H1 (cell line): ENCODE results near the gene TGFB3. TPM values are rescaled to one million over a fixed set of nuclear protein-coding genes. Genes with fewer than 3 reads are reported as not detected.

Source experiments
- CTCF ChIA-PET: fragments of 300-600 bp; sonication (Branson Sonifier 250); formaldehyde crosslinking; loops from one replicate; lab custom pipeline; 2021; ENCODE audit not compliant: partially characterized antibody; lab: Charles Lee
- POLR2A ChIA-PET: fragments of 300-600 bp; sonication (Branson Sonifier 250); formaldehyde crosslinking; loops from one replicate; lab custom pipeline; 2021; ENCODE audit warnings: inconsistent platforms; ENCODE audit not compliant: partially characterized antibody; lab: Charles Lee
- DNase-seq, 2 experiments: peaks; one replicate each; pipeline versions ENCODE4 v3.0.0 to v3.0.0-alpha.2; 2010 to 2022; ENCODE audit warnings: low spot score in 2 of 2, low read depth in 1 of 2, mixed read lengths in 1 of 2
- FAIRE-seq: peaks from 2 replicates; lab custom pipeline; 2011; peaks lifted over from hg19 to GRCh38; lab: Jason Lieb, UNC
- H2AFZ ChIP-seq: 2 replicates; pipeline ENCODE4 v1.8.1; 2012; ENCODE audit warnings: low read length, inconsistent platforms
- H2AK5ac ChIP-seq: 2 replicates; pipeline ENCODE4 v1.6.1; 2013; ENCODE audit warnings: low read depth, low read length
- H2BK120ac ChIP-seq: replicated peaks from 2 replicates; pipeline ENCODE3; 2013; ENCODE audit warnings: low read depth, low read length, inconsistent platforms
- H2BK12ac ChIP-seq: 2 replicates; pipeline ENCODE4 v1.6.1; 2013; ENCODE audit warnings: low read depth, low read length
- H2BK15ac ChIP-seq: 2 replicates; pipeline ENCODE4 v1.6.1; 2013; ENCODE audit warnings: low read length
- H2BK20ac ChIP-seq: 2 replicates; pipeline ENCODE4 v1.6.1; 2013; ENCODE audit warnings: low read length
- H2BK5ac ChIP-seq: 2 replicates; pipeline ENCODE4 v1.6.1; 2013; ENCODE audit warnings: low read depth, low read length
- H3K14ac ChIP-seq: 2 replicates; pipeline ENCODE4 v1.6.1; 2013; ENCODE audit warnings: inconsistent platforms; ENCODE audit not compliant: insufficient read length
- H3K18ac ChIP-seq: 2 replicates; pipeline ENCODE4 v1.6.1; 2013; ENCODE audit warnings: low read length; ENCODE audit errors: extremely low read depth
- H3K23ac ChIP-seq: 2 replicates; pipeline ENCODE4 v1.6.1; 2013; ENCODE audit warnings: inconsistent platforms; ENCODE audit not compliant: insufficient read length
- H3K23me2 ChIP-seq: 2 replicates; pipeline ENCODE4 v1.6.1; 2013; ENCODE audit warnings: low read depth, low read length
- H3K27ac ChIP-seq: 2 replicates; pipeline ENCODE4 v1.6.1; 2011; ENCODE audit warnings: low read depth, low read length, inconsistent platforms
- H3K27me3 ChIP-seq, 4 experiments: replicated peaks in 1 of 4; 1 replicate in 1 of 4; 2 replicates in 3 of 4; pipeline versions ENCODE4 v1.6.1 to v1.8.1; 2011 to 2013; ENCODE audit warnings: low read length in 3 of 4, mild to moderate bottlenecking in 3 of 4, inconsistent platforms in 2 of 4, mixed read lengths in 2 of 4, moderate library complexity in 1 of 4; ENCODE audit not compliant: control insufficient read depth in 3 of 4, insufficient read depth in 3 of 4; ENCODE audit errors: extremely low read depth in 1 of 4
- H3K36me3 ChIP-seq, 4 experiments: 2 replicates each; pipeline versions ENCODE4 v1.6.1 to v1.8.1; 2011 to 2013; ENCODE audit warnings: mild to moderate bottlenecking in 4 of 4, low read length in 3 of 4, moderate library complexity in 2 of 4, control low read depth in 1 of 4, inconsistent platforms in 1 of 4; ENCODE audit not compliant: insufficient read depth in 4 of 4, control insufficient read depth in 2 of 4
- H3K4ac ChIP-seq: replicated peaks from 2 replicates; pipeline ENCODE3; 2013; ENCODE audit warnings: low read length, low read depth, mixed read lengths, inconsistent platforms; ENCODE audit not compliant: insufficient read length
- H3K4me1 ChIP-seq, 4 experiments: replicated peaks in 1 of 4; 1 replicate in 1 of 4; 2 replicates in 3 of 4; pipeline versions ENCODE4 v1.6.1 to v1.8.1; 2011 to 2013; ENCODE audit warnings: low read length in 3 of 4, inconsistent platforms in 2 of 4, mixed read lengths in 1 of 4; ENCODE audit not compliant: insufficient read depth in 4 of 4, control insufficient read depth in 3 of 4
- H3K4me2 ChIP-seq, 2 experiments: 2 replicates each; pipeline versions ENCODE4 v1.6.1 to v1.8.1; 2011 to 2013; ENCODE audit warnings: low read depth in 2 of 2, low read length in 2 of 2, control low read depth in 1 of 2, inconsistent platforms in 1 of 2, mild to moderate bottlenecking in 1 of 2; ENCODE audit not compliant: insufficient read depth in 1 of 2
- H3K4me3 ChIP-seq, 4 experiments: fragments of 200-600, 300-600 bp in 1 of 4; sonication (generic), shearing (Covaris generic), sonication (Bioruptor Twin) in 1 of 4; 2 replicates each; pipeline versions ENCODE4 v1.5.1 to v1.8.1; 2011 to 2016; ENCODE audit warnings: low read length in 4 of 4, low read depth in 3 of 4, control low read depth in 2 of 4, inconsistent platforms in 2 of 4, mild to moderate bottlenecking in 2 of 4, mixed read lengths in 1 of 4, moderate library complexity in 1 of 4; ENCODE audit not compliant: insufficient read depth in 2 of 4; ENCODE audit errors: extremely low read depth in 1 of 4
- H3K56ac ChIP-seq: replicated peaks from 2 replicates; pipeline ENCODE3; 2013; ENCODE audit warnings: low read depth, mild to moderate bottlenecking, mixed read lengths, low read length, inconsistent platforms; ENCODE audit not compliant: insufficient read length
- H3K79me1 ChIP-seq: 2 replicates; pipeline ENCODE4 v1.6.1; 2013; ENCODE audit warnings: low read depth, low read length, control low read depth
- H3K79me2 ChIP-seq, 2 experiments: 2 replicates each; pipeline versions ENCODE4 v1.6.1 to v1.8.1; 2012 to 2013; ENCODE audit warnings: low read length in 2 of 2, mild to moderate bottlenecking in 2 of 2, inconsistent platforms in 1 of 2; ENCODE audit not compliant: insufficient read depth in 2 of 2, control insufficient read depth in 1 of 2
- H3K9ac ChIP-seq, 4 experiments: replicated peaks in 1 of 4; 1 replicate in 1 of 4; 2 replicates in 3 of 4; pipeline versions ENCODE4 v1.6.1 to v1.8.1; 2011 to 2013; ENCODE audit warnings: low read depth in 3 of 4, low read length in 3 of 4, control low read depth in 2 of 4, mild to moderate bottlenecking in 2 of 4, moderate library complexity in 2 of 4, inconsistent platforms in 1 of 4; ENCODE audit errors: extremely low read depth in 1 of 4
- H3K9me3 ChIP-seq, 2 experiments: 2 replicates each; pipeline versions ENCODE4 v1.6.1 to v1.8.1; 2012 to 2013; ENCODE audit warnings: mild to moderate bottlenecking in 2 of 2, moderate library complexity in 2 of 2, control low read depth in 1 of 2, inconsistent platforms in 1 of 2, low read depth in 1 of 2, low read length in 1 of 2, mixed read lengths in 1 of 2; ENCODE audit not compliant: insufficient read depth in 2 of 2
- H4K20me1 ChIP-seq, 2 experiments: replicated peaks in 1 of 2; 2 replicates each; pipeline versions ENCODE3 to v1.8.1; 2011 to 2013; ENCODE audit warnings: inconsistent platforms in 2 of 2, low read length in 2 of 2, mild to moderate bottlenecking in 1 of 2; ENCODE audit not compliant: insufficient read depth in 2 of 2, control insufficient read depth in 1 of 2
- H4K5ac ChIP-seq: 2 replicates; pipeline ENCODE4 v1.6.1; 2013; ENCODE audit warnings: low read length, low read depth, mixed read lengths, inconsistent platforms; ENCODE audit not compliant: insufficient read length
- H4K8ac ChIP-seq: 2 replicates; pipeline ENCODE4 v1.8.0; 2013; ENCODE audit warnings: mild to moderate bottlenecking, moderate library complexity, low read length, inconsistent platforms; ENCODE audit not compliant: insufficient read depth; ENCODE audit errors: extremely low read depth
- H4K91ac ChIP-seq: replicated peaks from 2 replicates; pipeline ENCODE3; 2013; ENCODE audit warnings: low read length, mixed read lengths, inconsistent platforms; ENCODE audit not compliant: insufficient read length
- ATF3 ChIP-seq: IDR thresholded peaks from 2 replicates; pipeline ENCODE4 v1.6.1; 2011; ENCODE audit warnings: low read depth, mild to moderate bottlenecking, low read length; ENCODE audit not compliant: insufficient read depth
- BRCA1 ChIP-seq: IDR thresholded peaks from 2 replicates; pipeline ENCODE4 v1.6.1; 2012; ENCODE audit warnings: low read depth, low read length, improper control_type of control experiment
- CTCF ChIP-seq, 3 experiments: IDR thresholded peaks; 1 replicate in 2 of 3; 2 replicates in 1 of 3; pipeline versions ENCODE4 v1.5.1 to v1.6.1; 2011; ENCODE audit warnings: low read length in 3 of 3, mild to moderate bottlenecking in 3 of 3, inconsistent platforms in 2 of 3, low read depth in 1 of 3, moderate library complexity in 1 of 3; ENCODE audit not compliant: insufficient read depth in 1 of 3; ENCODE audit errors: control extremely low read depth in 1 of 3
- EGR1 ChIP-seq: IDR thresholded peaks from 2 replicates; pipeline ENCODE4 v1.6.1; 2011; ENCODE audit warnings: low read depth, low read length, borderline replicate concordance
- POLR2A ChIP-seq, 2 experiments: IDR thresholded peaks; 1 replicate in 1 of 2; 2 replicates in 1 of 2; pipeline ENCODE4 v1.6.1; 2011; ENCODE audit warnings: low read depth in 2 of 2, low read length in 2 of 2, mild to moderate bottlenecking in 2 of 2; ENCODE audit errors: control extremely low read depth in 1 of 2
- POU5F1 ChIP-seq: IDR thresholded peaks from 2 replicates; pipeline ENCODE4 v1.6.1; 2011; ENCODE audit warnings: low read depth, mild to moderate bottlenecking, low read length, moderate library complexity
- SAP30 ChIP-seq: fragments of 300-600 bp; sonication (generic); IDR thresholded peaks from 2 replicates; pipeline ENCODE4 v1.7.1; 2012; ENCODE audit warnings: low read length, moderate library complexity, mild to moderate bottlenecking, inconsistent platforms; ENCODE audit not compliant: insufficient read depth, insufficient replicate concordance
- ZNF274 ChIP-seq: IDR thresholded peaks from 2 replicates; pipeline ENCODE4 v1.7.0; 2012; ENCODE audit warnings: low read length, borderline replicate concordance; ENCODE audit errors: extremely low read depth
- WGBS, 2 experiments: shearing (Covaris generic) in 1 of 2; methylation state at CpG; one replicate each; pipeline versions ENCODE4 v1.1.6 to v1.1.7; 2013 to 2015; ENCODE audit warnings: low lambda C conversion rate in 2 of 2, mixed read lengths in 2 of 2, inconsistent platforms in 1 of 2, low coverage in 1 of 2, missing lambda C conversion rate in 1 of 2; ENCODE audit not compliant: insufficient replicate concordance in 2 of 2, insufficient coverage in 1 of 2, insufficient read length in 1 of 2; ENCODE audit errors: extremely low coverage in 1 of 2, missing lambda C conversion rate in 1 of 2; 5-methylcytosine and 5-hydroxymethylcytosine counted together
- polyA plus RNA-seq, 7 experiments: library from polyadenylated mRNA; depleted of rRNA in 3 of 7; stranded (reverse) in 5 of 7; unstranded in 2 of 7; fragments of >200 nt in 5 of 7; fragments of 200-250 nt in 2 of 7; gene quantifications; 1 replicate in 5 of 7; 2 replicates in 1 of 7; 4 replicates in 1 of 7; pipeline versions ENCODE4 v1.2.1 to v1.2.3, GENCODE V29; 2011 to 2013; ENCODE audit warnings: missing spikeins in 2 of 7, mixed read lengths in 2 of 7
- total RNA-seq: library from RNA; stranded (reverse); fragmentation: NEBNext Ultra II Directional; extraction: Animal tissue kit (Norgen Biotek cat#: 25700); gene quantifications from 2 replicates; pipeline ENCODE4 v1.2.1, GENCODE V29; 2021

Gene TGFB3
- total and polyA plus RNA-seq, 2 of the 8 experiments (the other 6 are each of a cell fraction or from before 2014, with no cell fraction given): 0.65 to 0.86 TPM

- H3K27ac ChIP-seq: no peak overlapping the region
- FAIRE-seq: no peak
- no peaks in the 10 kb centered on the region for H3K79me2 ChIP-seq
- H3K4me2 ChIP-seq: no peak overlapping the region
- no peaks in the 10 kb centered on the region for H3K23me2 ChIP-seq
- H4K91ac ChIP-seq: no peak overlapping the region
- DNase-seq: no peak
- H3K79me1 ChIP-seq: no peaks in the 10 kb centered on the region
- POLR2A ChIA-PET: no interaction called here
- H2BK15ac ChIP-seq: no peak overlapping the region
- H3K4ac ChIP-seq: no peak overlapping the region
- H3K27me3 ChIP-seq: no peaks in the 10 kb centered on the region
- H4K20me1 ChIP-seq: peaks cover 0 to 2% of the 10 kb centered on the region in 2 experiments
- CTCF ChIA-PET: no interaction called here
- H3K56ac ChIP-seq: no peak overlapping the region
- no peak overlapping the region for H3K9ac ChIP-seq
- H2AFZ ChIP-seq: no peak overlapping the region
- no peak overlapping the region for H4K5ac ChIP-seq
- no peak overlapping the region for H3K18ac ChIP-seq
- H3K23ac ChIP-seq: no peak overlapping the region
- H3K9me3 ChIP-seq: no peaks in the 10 kb centered on the region
- H3K14ac ChIP-seq: no peak overlapping the region
- WGBS, 2 experiments: 92% methylated on average over 6 of the region's 6 CpGs; no CpG with 5 or more reads in 1 of the 2 experiments
- H2AK5ac ChIP-seq: no peak overlapping the region
- no peak overlapping the region for H2BK20ac ChIP-seq
- H2BK120ac ChIP-seq: no peak overlapping the region
- H3K36me3 ChIP-seq: peaks cover 0 to 6% (median 0%) of the 10 kb centered on the region in 4 experiments; a peak in 3 of 8 replicates
- H2BK5ac ChIP-seq: no peak overlapping the region
- no peak overlapping the region for H3K4me3 ChIP-seq
- H4K8ac ChIP-seq: no peak overlapping the region
- no peak overlapping the region for H2BK12ac ChIP-seq
- H3K4me1 ChIP-seq: no peaks in the 10 kb centered on the region
- TF ChIP-seq BRCA1: no peak
- TF ChIP-seq ZNF274: no peak
- TF ChIP-seq POU5F1: no peak
- no peak for TF ChIP-seq EGR1
- no peak for TF ChIP-seq ATF3
- TF ChIP-seq POLR2A (IDR thresholded peaks at IDR 0.05; ENCODE audit: control extremely low read depth in 1 of 2, low read depth in 2 of 2, low read length in 2 of 2): no peak
- no peak for TF ChIP-seq SAP30
- TF ChIP-seq CTCF (IDR thresholded peaks at IDR 0.05; ENCODE audit: control extremely low read depth in 1 of 3, insufficient read depth in 1 of 3, low read depth in 1 of 3, low read length in 3 of 3): no peak
These were observed 17.9 kb upstream of the TGFB3 start for GRCh38 chr14:75999511-76000190.
